A549 treated with CORT108297 at 1 μM for 4 hours (cell line): ENCODE measurements around the gene MYL4. TPM values are rescaled to one million over a fixed set of nuclear protein-coding genes. Genes with fewer than 3 reads are reported as not detected.

Experiments
- total RNA-seq: library from RNA; stranded (reverse); fragments of 200-300 nt; extraction: Qiagen RNA extraction; gene quantifications from 5 replicates; pipeline ENCODE4 v1.2.3, GENCODE V29; 2022

Gene MYL4
- total RNA-seq = 0.18 to 0.23 TPM in 2 of 5 replicates, not detected in the others

DNA sequence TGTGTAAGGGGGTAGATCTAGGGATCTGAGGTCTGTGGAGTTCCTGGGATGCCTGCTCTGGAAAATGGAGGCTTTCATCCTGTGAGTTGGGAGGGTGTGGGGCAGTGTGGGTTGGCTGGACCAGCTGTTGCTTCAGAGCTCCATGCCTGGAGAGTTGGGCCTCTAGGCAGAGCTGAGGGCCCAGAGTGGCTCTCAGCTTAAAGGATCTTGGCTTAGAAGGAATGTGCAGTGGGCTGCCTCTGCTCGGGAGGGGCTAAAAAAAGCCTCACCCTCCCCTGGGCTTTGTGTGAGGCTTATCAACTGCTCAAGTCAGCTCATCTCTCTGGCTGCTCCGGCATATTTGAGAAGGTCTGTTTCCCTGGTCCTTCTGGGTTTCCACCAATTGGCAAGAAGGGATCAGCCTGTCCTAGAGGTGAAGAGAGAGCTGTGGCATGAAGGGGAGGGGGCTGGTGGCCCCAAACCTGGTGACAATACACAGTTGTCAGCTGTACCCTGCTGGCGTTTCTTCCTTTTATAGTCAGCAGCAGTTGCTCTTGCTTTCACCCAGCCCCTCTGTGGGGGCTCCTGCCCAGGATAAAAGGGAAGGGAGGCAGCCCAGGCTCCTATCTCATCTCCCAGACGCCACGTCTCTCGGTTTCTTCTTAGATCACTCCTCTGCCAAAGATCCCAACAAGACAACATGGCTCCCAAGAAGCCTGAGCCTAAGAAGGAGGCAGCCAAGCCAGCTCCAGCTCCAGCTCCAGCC lies at the start of gene MYL4:
MYL4 (plus strand) TSS at position 605 of the 745 bp plus-strand sequence; CDS start at position 680, 75 bp downstream.

DNA sequence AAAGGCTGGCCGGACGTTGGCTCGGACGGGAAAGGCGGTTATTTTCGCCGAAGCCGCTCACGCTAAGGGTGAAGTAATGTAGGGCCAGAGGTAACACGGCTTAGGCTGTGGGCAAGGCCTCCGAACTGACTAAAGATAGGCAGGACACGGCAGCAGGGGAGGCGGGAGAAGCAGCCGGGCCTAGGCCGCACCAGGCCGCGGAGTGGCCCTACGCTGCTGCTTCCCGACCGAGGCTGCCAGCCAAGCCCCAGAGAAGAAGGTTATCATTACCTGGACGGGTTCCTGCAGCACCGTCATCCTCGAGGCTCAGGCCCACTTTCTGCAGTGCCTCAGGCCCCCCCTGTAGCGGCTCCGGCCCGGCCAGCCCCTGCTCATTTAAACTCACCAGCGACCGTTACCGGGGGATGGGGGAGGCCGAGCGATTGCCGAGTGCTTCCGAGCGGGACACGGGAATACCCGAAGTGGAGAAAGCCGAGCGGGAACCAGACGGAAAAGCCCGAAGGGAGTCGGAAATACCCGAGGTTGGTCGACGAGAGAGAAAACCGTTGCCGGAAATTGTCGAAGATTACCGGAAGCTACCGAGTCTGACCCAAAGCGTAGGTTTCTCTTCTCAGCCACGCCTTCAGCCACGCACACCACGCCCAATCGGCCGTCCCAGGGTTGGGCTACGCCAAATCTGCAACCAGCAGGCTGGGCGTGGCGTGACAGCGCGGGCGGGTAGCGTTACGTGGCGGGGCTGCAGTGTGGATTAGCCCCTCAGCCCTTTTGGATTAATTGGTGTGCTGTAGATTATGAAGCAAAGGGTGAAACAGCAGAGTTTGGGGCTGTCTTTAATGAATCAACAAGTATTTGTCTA lies 20.0 kb upstream of the MYL4 start, which contains the start of gene CDC27:
CDC27 (minus strand) TSS at position 420 of the 856 bp plus-strand sequence; CDS start at position 297, 123 bp downstream.

GRCh38 chr17:47253541-47254402 lies 44.6 kb downstream of the MYL4 start, which contains the start of gene ITGB3:
TSS of gene ITGB3 (plus strand) at chr17:47253827. CDS start at chr17:47253862, 35 bp downstream.

Other genes starting within 250 kb of the MYL4 start
- 0.45 to 1.1 TPM (median 0.75 TPM) in 5 replicates for gene RPRML, start 230.1 kb upstream of the MYL4 start, total RNA-seq
- gene CDC27, start 20.1 kb upstream of the MYL4 start, total RNA-seq = 66.6 to 87.6 TPM (median 76.4 TPM) in 5 replicates
- gene ITGB3, start 44.5 kb downstream of the MYL4 start, total RNA-seq = 2.7 to 6.1 TPM (median 5.2 TPM) in 5 replicates
- 1.8 to 2.5 TPM (median 2.1 TPM) in 5 replicates for gene EFCAB13, start 114.6 kb downstream of the MYL4 start, total RNA-seq